Measurements from ENCODE around the gene PRR29.
"Not testable (repeated sequence)": the region's sequence is repeated elsewhere in the genome, so short reads cannot be mapped to it uniquely, and the experiment has no call there.

PRR29 gene

GRCh38 chr17:63975541-63976092, 22.5 kb upstream of the PRR29 start:
- DNase-seq: no peak

GRCh38 chr17:63976702-63977101, 21.4 kb upstream of the PRR29 start:
- DNase-seq: no peak

GRCh38 chr17:63978272-63979200, 19.6 kb upstream of the PRR29 start:
- DNase-seq: no peak

GRCh38 chr17:63982641-63983040, 15.5 kb upstream of the PRR29 start:
- not testable (repeated sequence) for DNase-seq

- peak; percentile 39 for DNase-seq
Observed at GRCh38 chr17:63983320-63983719, 14.8 kb upstream of the PRR29 start.

GRCh38 chr17:63984236-63984635, 13.9 kb upstream of the PRR29 start:
- no peak for DNase-seq

GRCh38 chr17:63984651-63985386, 13.3 kb upstream of the PRR29 start:
- peak; percentile 82 for DNase-seq

GRCh38 chr17:63985387-63986140, 12.6 kb upstream of the PRR29 start:
- no peak for DNase-seq

- DNase-seq: no peak
Observed at GRCh38 chr17:63986821-63987220, 11.3 kb upstream of the PRR29 start.

GRCh38 chr17:63987221-63988126, 10.7 kb upstream of the PRR29 start:
- DNase-seq: no peak

- DNase-seq: no peak
Observed at GRCh38 chr17:63988127-63988478, 10.0 kb upstream of the PRR29 start.

GRCh38 chr17:63988741-63989621, 9.2 kb upstream of the PRR29 start:
- no peak for DNase-seq

- DNase-seq: no peak
Observed at GRCh38 chr17:63989622-63990345, 8.4 kb upstream of the PRR29 start.

- DNase-seq: no peak
Observed at GRCh38 chr17:63991611-63992010, 6.5 kb upstream of the PRR29 start.

GRCh38 chr17:63993368-63993985, 4.7 kb upstream of the PRR29 start:
- DNase-seq: no peak

- no peak for DNase-seq
Observed at GRCh38 chr17:63995626-63996025, 2.5 kb upstream of the PRR29 start.

GRCh38 chr17:63996430-63997182, 1.5 kb upstream of the PRR29 start:
- no peak for DNase-seq

- no peak for DNase-seq
Observed at GRCh38 chr17:63997341-63998048, 656 bp upstream of the PRR29 start.
